Measurements from ENCODE around the gene LGALS9B. TPM values are rescaled to one million over a fixed set of nuclear protein-coding genes. Genes with fewer than 3 reads are reported as not detected.
"Not testable (repeated sequence)": the region's sequence is repeated elsewhere in the genome, so short reads cannot be mapped to it uniquely, and the experiment has no call there.

LGALS9B gene
- total and polyA plus RNA-seq, 4 donors = 0.39 to 1.1 (median 0.83) TPM; not detected in 1

DNA sequence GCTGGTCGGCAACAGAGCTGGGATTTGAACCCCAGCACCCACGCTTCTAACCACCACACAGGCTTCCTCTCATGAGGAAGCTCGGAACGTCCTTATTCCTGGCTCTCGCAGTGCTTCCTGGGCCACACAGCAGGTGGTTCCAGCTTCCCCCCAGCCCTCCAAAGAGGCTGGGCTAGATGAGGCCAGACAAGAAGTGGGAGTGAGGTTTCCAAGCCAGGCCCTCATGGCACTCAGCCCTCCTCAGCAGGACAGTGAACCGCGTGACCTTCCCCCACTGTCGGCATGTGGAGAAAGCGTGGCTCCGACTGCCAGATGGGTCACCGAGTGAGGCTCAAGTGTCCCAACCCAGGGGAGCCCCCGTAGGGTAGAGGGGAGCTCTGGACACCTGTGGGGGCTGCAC is 1.8 kb downstream of the LGALS9B start:
- not testable (repeated sequence) for H3K9ac ChIP-seq (ENCODE audit: insufficient read depth in 1 of 2, low read length in 2 of 2); H3K27me3 ChIP-seq (ENCODE audit: control insufficient read depth in 3 of 3, insufficient read depth in 3 of 3, low read length in 2 of 3); H3K4me3 ChIP-seq; ATAC-seq (ENCODE audit: insufficient read depth, low FRiP score); H3K36me3 ChIP-seq (ENCODE audit: control insufficient read depth in 4 of 4, insufficient read depth in 4 of 4, low read length in 4 of 4); H3K4me1 ChIP-seq (ENCODE audit: control insufficient read depth in 5 of 5, insufficient read depth in 5 of 5, low read length in 5 of 5); DNase-seq; H3K27ac ChIP-seq (ENCODE audit: low read depth in 1 of 2, low read length in 1 of 2); H3K9me3 ChIP-seq (ENCODE audit: control insufficient read depth in 4 of 4, insufficient read depth in 3 of 4, low read length in 3 of 4)
- 64 to 66% methylated on average over 7 of the region's 12 CpGs for WGBS, 2 donors

GRCh38 chr17:20464854-20465414 is 2.4 kb downstream of the LGALS9B start:
- H3K4me1 ChIP-seq (ENCODE audit: control insufficient read depth in 5 of 5, insufficient read depth in 5 of 5, low read length in 5 of 5); H3K27me3 ChIP-seq (ENCODE audit: control insufficient read depth in 3 of 3, insufficient read depth in 3 of 3, low read length in 2 of 3); H3K27ac ChIP-seq (ENCODE audit: low read depth in 1 of 2, low read length in 1 of 2); ATAC-seq (ENCODE audit: insufficient read depth, low FRiP score); DNase-seq; H3K36me3 ChIP-seq (ENCODE audit: control insufficient read depth in 4 of 4, insufficient read depth in 4 of 4, low read length in 4 of 4); H3K4me3 ChIP-seq; H3K9me3 ChIP-seq (ENCODE audit: control insufficient read depth in 4 of 4, insufficient read depth in 3 of 4, low read length in 3 of 4); H3K9ac ChIP-seq (ENCODE audit: insufficient read depth in 1 of 2, low read length in 2 of 2): not testable (repeated sequence)
- 92 to 97% methylated on average over 5 of the region's 9 CpGs for WGBS, 2 donors

DNA sequence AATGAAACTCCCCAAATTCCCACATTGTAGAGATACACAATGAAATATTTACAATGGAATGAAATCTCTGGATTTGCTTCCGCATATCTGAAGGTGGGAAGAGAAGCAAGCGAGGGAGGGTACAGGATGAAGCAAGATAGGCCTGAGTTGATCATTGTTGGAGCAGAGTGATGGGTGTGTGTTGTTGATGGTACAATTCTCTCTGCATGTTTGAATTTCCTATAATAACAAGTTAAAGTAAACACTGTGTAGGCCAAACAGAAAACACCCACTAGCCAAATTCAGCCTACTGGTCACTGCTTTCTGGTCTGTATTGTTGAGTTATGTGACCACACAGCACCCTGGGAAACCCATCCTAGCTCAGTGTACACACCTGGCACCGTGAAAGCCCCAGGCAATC is 5.2 kb downstream of the LGALS9B start:
- H3K9ac ChIP-seq (ENCODE audit: insufficient read depth in 1 of 2, low read length in 2 of 2); H3K4me1 ChIP-seq (ENCODE audit: control insufficient read depth in 5 of 5, insufficient read depth in 5 of 5, low read length in 5 of 5); H3K36me3 ChIP-seq (ENCODE audit: control insufficient read depth in 4 of 4, insufficient read depth in 4 of 4, low read length in 4 of 4); ATAC-seq (ENCODE audit: insufficient read depth, low FRiP score); H3K27ac ChIP-seq (ENCODE audit: low read depth in 1 of 2, low read length in 1 of 2); H3K9me3 ChIP-seq (ENCODE audit: control insufficient read depth in 4 of 4, insufficient read depth in 3 of 4, low read length in 3 of 4); H3K4me3 ChIP-seq; DNase-seq; H3K27me3 ChIP-seq (ENCODE audit: control insufficient read depth in 3 of 3, insufficient read depth in 3 of 3, low read length in 2 of 3): not testable (repeated sequence)
- WGBS, 2 donors = no CpG with 5 or more reads among the region's 3 CpGs

DNA sequence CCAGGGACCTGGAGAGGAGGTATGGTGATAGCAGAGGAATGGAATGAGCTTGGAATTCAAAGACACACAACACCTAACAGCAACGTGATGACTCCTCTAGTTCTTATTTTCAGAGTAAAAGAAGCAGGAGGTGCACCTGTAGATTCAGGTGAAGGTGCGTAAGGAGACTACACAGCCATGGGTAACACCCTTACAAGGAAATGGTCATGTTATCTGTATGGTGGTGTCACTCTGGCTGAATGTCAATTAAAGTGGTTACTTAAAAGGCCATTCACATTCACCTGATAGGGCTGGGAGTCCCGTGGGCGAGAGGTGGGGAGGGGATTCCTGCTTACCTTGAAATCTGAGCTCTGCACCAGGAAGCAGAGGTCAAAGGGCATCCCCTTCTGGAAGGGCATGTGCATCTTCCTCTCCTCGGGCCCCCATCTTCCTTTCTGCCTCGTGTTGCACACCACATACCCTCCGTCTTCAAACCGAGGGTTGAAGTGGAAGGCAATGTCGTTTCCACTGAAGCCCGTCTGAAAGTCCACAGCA is 9.4 kb downstream of the LGALS9B start:
- H3K9me3 ChIP-seq (ENCODE audit: control insufficient read depth in 4 of 4, insufficient read depth in 3 of 4, low read length in 3 of 4); ATAC-seq (ENCODE audit: insufficient read depth, low FRiP score); H3K27me3 ChIP-seq (ENCODE audit: control insufficient read depth in 3 of 3, insufficient read depth in 3 of 3, low read length in 2 of 3); H3K27ac ChIP-seq (ENCODE audit: low read depth in 1 of 2, low read length in 1 of 2); H3K4me1 ChIP-seq (ENCODE audit: control insufficient read depth in 5 of 5, insufficient read depth in 5 of 5, low read length in 5 of 5); H3K4me3 ChIP-seq; DNase-seq; H3K9ac ChIP-seq (ENCODE audit: insufficient read depth in 1 of 2, low read length in 2 of 2); H3K36me3 ChIP-seq (ENCODE audit: control insufficient read depth in 4 of 4, insufficient read depth in 4 of 4, low read length in 4 of 4): not testable (repeated sequence)
- 75 to 76% methylated on average over 4 to 6 of the region's 10 CpGs for WGBS, 2 donors

- H3K4me1 ChIP-seq (ENCODE audit: control insufficient read depth in 5 of 5, insufficient read depth in 5 of 5, low read length in 5 of 5); DNase-seq; H3K9me3 ChIP-seq (ENCODE audit: control insufficient read depth in 4 of 4, insufficient read depth in 3 of 4, low read length in 3 of 4); H3K9ac ChIP-seq (ENCODE audit: insufficient read depth in 1 of 2, low read length in 2 of 2); H3K27ac ChIP-seq (ENCODE audit: low read depth in 1 of 2, low read length in 1 of 2); H3K4me3 ChIP-seq; H3K27me3 ChIP-seq (ENCODE audit: control insufficient read depth in 3 of 3, insufficient read depth in 3 of 3, low read length in 2 of 3); ATAC-seq (ENCODE audit: insufficient read depth, low FRiP score); H3K36me3 ChIP-seq (ENCODE audit: control insufficient read depth in 4 of 4, insufficient read depth in 4 of 4, low read length in 4 of 4): not testable (repeated sequence)
- WGBS, 2 donors = 80% methylated on average over 1 of the region's 10 CpGs; no CpG with 5 or more reads in 1 of the 2 donors
Observed at GRCh38 chr17:20455106-20455505, 12.2 kb downstream of the LGALS9B start.

DNA sequence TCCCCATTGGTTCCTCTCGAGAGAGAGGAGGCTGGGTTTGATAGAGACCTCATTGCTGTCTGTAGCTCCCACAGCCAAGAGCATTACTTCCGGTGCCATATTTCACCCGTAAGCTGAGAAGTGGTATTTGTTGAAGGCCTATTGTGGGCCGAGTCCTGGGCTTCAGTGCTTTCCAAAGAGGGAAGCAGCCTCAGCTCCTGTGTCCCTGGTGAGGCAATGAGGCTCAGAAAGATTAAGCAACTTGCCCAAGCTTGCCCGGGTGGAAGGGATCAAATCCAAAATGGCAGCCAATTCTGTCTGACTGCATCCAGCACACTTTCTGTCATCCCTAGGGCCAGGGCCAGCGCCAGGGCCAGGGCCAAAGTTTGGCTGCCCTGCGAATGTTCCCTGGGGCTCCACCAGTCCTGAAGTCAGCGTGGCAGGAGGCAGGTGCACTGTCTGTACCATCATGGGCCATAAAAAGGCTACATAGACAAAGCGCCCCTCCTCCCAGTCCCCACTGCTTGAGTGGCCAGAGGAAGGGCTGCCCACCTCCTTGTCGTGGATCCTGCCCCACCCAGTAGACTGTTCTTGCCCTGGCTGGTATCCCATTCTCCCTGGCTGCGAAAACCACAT is 13.4 kb downstream of the LGALS9B start:
- H3K9ac ChIP-seq (ENCODE audit: insufficient read depth in 1 of 2, low read length in 2 of 2); H3K27me3 ChIP-seq (ENCODE audit: control insufficient read depth in 3 of 3, insufficient read depth in 3 of 3, low read length in 2 of 3); H3K9me3 ChIP-seq (ENCODE audit: control insufficient read depth in 4 of 4, insufficient read depth in 3 of 4, low read length in 3 of 4); H3K4me1 ChIP-seq (ENCODE audit: control insufficient read depth in 5 of 5, insufficient read depth in 5 of 5, low read length in 5 of 5); H3K4me3 ChIP-seq; ATAC-seq (ENCODE audit: insufficient read depth, low FRiP score); H3K27ac ChIP-seq (ENCODE audit: low read depth in 1 of 2, low read length in 1 of 2); DNase-seq; H3K36me3 ChIP-seq (ENCODE audit: control insufficient read depth in 4 of 4, insufficient read depth in 4 of 4, low read length in 4 of 4): not testable (repeated sequence)
- 58 to 90% methylated on average over 1 to 2 of the region's 11 CpGs for WGBS, 2 donors

DNA sequence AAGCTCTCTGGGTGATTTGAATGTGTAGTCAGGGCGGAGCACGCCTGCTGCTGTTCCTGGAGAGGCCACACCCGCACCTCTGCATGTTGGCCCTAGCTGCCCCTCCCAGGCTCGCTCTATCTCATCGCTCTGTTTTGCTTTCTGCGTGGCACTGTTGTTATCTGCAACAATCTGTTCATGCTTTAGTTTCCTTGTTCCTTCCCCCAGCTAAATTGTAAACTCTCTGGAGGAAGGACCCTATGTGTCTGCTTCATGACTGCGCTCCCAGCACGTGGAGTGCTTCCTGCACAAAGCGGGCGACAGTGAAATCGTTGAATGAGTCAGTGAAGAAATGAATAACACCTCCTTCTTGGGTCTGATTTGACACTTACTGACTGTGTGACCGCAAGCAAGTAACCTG is 16.5 kb downstream of the LGALS9B start:
- 12 to 28% methylated on average over 5 to 11 of the region's 12 CpGs for WGBS, 2 donors
- not testable (repeated sequence) for H3K9me3 ChIP-seq (ENCODE audit: control insufficient read depth in 4 of 4, insufficient read depth in 3 of 4, low read length in 3 of 4); ATAC-seq (ENCODE audit: insufficient read depth, low FRiP score); DNase-seq; H3K27ac ChIP-seq (ENCODE audit: low read depth in 1 of 2, low read length in 1 of 2); H3K4me3 ChIP-seq; H3K4me1 ChIP-seq (ENCODE audit: control insufficient read depth in 5 of 5, insufficient read depth in 5 of 5, low read length in 5 of 5); H3K9ac ChIP-seq (ENCODE audit: insufficient read depth in 1 of 2, low read length in 2 of 2); H3K27me3 ChIP-seq (ENCODE audit: control insufficient read depth in 3 of 3, insufficient read depth in 3 of 3, low read length in 2 of 3); H3K36me3 ChIP-seq (ENCODE audit: control insufficient read depth in 4 of 4, insufficient read depth in 4 of 4, low read length in 4 of 4)

DNA sequence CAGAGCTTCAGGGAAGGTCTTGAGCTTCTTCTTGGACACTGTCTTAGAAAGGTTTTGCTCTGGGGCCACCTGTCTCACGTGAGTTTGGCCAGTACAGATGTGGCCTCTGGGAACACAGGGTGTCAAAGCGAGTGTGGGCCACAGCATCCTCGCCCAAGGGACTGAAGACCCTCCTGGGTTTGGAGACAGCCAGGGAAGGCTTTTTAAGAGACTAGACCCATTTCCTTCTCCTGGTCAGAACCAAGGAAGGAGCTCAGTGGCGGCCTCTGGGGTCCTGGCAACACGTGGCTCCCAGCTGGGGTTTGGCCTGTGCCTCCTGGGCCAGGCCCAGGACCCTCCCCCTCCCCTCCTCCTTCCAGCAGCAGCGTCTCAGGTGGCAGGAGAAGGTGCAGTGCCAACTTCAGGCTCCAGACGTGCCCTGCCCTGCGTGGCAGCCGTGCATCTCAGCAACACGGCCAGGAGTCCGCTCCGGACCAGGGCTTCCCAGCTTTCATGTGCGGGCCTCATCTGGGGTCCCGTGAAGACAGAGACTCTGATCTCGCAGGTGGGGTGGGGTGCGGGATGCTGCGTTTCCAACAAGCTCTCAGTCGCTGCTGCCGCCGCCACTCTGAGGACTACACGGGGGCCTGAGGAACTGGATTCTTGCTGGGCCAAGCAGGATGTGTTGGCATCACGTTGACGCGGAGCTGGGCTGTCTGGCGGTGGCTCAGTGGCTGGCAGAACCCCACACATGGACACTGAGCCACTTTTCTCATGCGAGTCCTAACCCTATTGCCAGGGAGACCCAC is 19.6 kb downstream of the LGALS9B start:
- not testable (repeated sequence) for H3K9ac ChIP-seq (ENCODE audit: insufficient read depth in 1 of 2, low read length in 2 of 2); H3K36me3 ChIP-seq (ENCODE audit: control insufficient read depth in 4 of 4, insufficient read depth in 4 of 4, low read length in 4 of 4); H3K27me3 ChIP-seq (ENCODE audit: control insufficient read depth in 3 of 3, insufficient read depth in 3 of 3, low read length in 2 of 3); H3K4me1 ChIP-seq (ENCODE audit: control insufficient read depth in 5 of 5, insufficient read depth in 5 of 5, low read length in 5 of 5); DNase-seq; ATAC-seq (ENCODE audit: insufficient read depth, low FRiP score); H3K27ac ChIP-seq (ENCODE audit: low read depth in 1 of 2, low read length in 1 of 2); H3K4me3 ChIP-seq; H3K9me3 ChIP-seq (ENCODE audit: control insufficient read depth in 4 of 4, insufficient read depth in 3 of 4, low read length in 3 of 4)
- WGBS, 2 donors = 88 to 94% methylated on average over 22 to 26 of the region's 26 CpGs
